ENCODE data around the gene CLPX.
"Not testable (repeated sequence)": the region's sequence is repeated elsewhere in the genome, so short reads cannot be mapped to it uniquely, and the experiment has no call there.

The CLPX gene

DNA sequence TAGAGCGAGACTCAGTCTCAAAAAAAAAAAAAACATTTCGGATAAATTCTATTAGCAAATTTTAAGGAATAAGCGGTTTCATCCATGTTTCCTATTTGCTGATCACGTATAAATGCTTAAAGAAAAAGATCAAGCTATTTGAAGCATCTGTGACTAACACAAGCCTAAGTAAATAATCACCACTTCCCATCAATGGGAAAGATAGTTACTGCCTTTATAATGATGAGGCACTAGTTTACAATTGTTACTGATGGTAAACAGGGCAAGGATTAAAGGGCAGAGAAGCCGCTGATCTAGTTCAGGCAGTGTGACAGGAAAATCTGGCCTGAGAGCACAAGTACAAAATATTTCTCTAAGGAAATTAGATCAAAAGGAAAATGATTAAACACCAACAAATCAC is 13.7 kb downstream of the CLPX start:
- DNase-seq (ENCODE audit: low read depth): no peak

DNA sequence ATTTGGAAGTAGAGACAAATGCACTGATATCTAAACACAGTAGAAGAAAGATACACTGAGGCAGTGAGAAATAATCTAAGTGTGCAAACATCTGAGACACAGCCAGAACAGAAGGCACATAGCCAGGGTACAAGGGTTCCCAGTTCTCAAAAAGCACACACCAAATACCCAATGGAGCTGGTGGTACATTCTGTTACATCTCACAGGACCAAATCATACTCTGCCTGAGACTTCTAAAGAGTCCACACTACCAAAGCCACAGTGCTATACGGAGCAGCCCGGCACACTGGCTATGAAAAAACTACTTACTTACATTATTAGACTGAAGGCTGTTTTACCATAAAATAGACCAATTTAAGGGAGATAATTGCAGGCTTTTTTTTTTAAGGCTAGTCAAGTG is 19.3 kb downstream of the CLPX start:
- DNase-seq (ENCODE audit: low read depth): no peak

DNA sequence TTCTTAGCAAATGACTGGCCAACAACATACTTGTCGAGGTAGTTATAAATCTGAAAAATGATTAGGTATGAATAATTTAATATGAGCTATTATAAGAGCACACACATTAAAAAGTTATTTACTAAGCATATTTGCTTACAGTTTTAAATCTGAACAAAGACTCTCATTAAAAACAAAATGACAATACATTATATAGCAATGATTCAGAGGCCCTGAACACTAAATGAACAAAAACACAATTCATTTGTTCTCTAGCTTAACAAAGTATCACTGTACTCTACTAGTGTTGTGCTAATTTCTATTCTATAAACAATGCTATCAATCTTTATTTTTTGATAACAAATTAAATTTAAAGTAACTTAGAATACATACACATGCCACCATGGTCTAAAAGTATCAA is 21.0 kb downstream of the CLPX start:
- no peak for DNase-seq (ENCODE audit: low read depth)

DNA sequence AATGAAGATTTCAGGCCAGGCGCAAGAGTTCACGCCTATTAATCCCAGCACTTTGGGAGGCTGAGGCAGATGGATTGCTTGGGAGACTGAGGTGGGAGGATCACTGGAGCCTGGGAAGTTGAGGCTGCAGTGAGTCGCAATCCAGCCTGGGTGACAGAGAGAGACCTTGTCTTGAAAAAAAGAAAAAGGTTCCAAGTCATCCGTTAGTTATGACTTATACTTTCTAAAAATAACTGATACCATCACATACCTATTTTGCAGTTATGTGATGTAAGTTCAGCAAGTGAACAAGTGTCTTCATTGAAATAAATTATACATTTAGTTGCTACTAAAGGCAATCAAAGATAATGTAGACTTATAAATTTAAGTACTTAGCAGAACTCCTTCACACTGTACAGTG is 22.1 kb downstream of the CLPX start:
- DNase-seq (ENCODE audit: low read depth): no peak

DNA sequence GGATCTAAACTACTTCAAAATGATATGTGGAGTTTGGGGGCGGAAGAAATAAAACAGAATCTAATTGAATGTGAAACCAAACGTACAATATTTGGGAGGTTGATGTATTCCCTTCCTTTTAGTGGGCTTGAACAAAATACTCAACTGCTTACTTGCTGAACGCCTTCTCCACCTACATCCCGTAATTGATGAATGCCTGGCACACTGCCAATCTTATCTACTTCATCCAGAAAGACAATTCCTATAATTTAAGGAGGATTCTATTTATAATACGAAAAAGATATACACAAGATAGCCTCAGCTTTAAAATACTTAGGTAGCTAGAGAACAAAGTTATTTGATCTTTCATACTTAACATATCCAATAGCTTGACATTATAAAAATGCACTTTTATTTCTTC is 28.4 kb downstream of the CLPX start:
- no peak for DNase-seq (ENCODE audit: low read depth)

DNA sequence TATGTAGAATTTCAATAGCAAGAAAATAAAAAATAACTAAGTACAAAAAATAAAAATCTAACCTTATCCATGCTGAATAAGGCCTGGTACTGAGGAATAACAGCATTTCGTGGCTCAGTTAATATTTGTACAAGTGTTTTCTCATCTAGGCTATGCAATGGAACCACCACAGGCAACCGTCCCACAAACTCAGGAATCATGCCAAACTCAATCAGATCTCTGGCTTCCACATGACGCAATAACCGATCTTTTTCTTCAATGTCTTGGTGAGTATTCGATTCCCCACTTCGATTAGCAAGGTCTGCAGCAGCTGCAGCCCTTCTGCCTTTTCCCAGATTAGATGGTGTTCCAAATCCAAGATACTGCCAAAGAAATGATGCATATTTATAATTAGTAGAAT is 30.4 kb downstream of the CLPX start:
- DNase-seq (ENCODE audit: low read depth): no peak

DNA sequence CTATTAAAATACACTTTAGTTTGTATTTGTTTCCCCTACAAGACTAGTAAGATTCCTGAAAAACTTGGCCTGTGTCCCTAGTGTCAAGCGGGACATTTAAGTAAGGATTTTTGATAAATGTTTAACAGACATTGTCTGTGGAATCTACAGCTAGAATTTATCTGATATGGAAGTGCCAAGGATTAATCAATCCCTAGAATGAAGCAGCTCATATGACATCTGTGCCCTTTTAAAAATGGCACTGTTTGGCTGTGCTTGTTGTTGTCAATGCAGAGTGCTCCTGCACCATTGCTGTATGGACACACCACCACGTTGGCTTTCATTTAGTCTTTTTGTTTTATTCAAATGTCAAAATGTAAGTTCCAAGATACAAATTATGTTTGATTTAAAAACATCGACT is 37.2 kb downstream of the CLPX start:
- DNase-seq (ENCODE audit: low read depth): no peak

DNA sequence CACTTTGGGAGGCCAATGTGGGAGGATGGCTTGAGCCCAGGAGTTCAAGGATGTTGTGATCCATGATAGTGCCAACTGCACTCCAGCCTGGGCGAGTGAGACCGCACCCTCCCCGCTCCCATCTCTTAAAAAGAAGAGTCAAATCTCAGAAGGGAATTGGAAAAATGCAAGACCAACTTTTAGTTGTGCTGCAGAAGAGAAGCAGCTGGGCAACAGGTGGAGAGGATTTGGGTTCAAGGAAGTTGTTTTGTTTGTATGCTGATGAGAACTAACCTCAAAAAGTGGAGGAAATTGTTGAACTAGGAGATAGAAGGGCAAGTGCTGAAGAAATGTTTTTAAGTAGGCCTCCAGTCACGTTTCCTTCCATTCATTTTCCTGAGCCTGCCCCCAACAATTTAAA is 38.7 kb downstream of the CLPX start:
- no peak for DNase-seq (ENCODE audit: low read depth)

DNA sequence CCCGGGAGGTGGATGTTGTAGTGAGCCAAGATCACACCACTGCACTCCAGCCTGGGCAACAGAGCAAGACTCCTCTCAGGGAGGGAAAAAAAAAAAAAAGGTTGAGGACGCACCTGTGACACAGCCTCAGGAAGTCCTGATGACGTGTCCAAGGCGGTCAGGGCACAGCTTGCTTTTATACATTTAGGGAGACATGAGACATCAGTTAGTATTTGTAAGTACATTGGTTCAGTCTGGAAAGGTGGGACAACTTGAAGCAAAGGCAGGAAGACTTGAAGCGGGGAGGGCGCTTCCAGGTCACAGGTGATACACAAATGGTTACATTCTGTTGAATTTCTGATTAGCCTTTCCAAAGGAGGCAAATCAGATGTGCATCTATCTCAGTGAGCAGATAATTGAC is 46.5 kb downstream of the CLPX start:
- not testable (repeated sequence) for DNase-seq (ENCODE audit: low read depth)

DNA sequence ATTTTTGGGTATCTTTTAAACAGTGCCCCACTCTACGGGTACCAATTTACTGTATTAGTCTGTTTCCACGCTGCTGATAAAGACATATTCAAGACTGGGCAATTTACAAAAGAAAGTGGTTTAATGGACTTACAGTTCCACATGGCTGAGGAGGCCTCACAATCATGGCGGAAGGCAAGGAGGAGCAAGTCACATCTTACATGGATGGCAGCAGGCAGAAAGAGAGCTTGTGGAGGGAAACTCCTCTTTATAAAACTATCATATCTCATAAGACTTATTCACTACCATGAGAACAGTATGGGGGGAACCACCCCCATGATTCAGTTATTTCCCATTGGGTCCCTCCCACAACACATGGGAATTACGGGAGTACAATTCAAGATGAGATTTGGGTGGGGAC is 47.2 kb downstream of the CLPX start:
- DNase-seq (ENCODE audit: low read depth): not testable (repeated sequence)

DNA sequence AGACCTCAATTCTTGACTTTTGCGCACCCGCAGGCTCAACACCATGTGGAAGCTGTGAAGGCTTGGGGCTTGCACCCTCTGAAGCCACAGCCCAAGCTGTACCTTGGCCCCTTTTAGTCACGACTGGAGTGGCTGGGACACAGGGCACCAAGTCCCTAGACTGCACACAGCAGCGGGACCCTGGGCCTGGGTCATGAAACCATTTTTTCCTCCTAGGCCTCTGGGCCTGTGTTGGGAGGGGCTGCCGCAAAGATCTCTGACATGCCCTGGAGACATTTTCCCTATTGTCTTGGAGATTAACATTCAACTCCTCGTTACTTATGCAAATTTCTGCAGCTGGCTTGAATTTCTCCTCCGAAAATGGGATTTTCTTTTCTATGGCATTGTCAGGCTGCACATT is 48.1 kb downstream of the CLPX start:
- DNase-seq (ENCODE audit: low read depth): not testable (repeated sequence)

DNA sequence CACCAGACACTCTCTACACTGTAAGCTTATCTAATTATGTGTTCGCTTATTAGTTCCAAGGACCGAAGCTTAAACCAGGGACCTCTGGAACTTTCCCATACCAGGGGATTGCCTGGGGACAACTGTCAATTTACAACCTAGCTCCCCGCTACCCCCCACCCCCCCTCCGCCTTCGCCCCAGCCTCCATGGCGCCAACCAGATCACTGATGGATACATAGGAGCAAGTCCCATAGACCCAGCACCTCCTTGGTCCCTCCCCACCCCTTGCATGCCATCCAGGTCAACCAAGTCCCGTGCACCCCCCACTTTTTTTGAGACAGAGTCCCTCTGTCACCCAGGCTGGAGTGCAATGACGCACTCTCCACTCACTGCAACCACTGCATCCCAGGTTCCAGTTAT is 50.6 kb downstream of the CLPX start:
- DNase-seq (ENCODE audit: low read depth): no peak

DNA sequence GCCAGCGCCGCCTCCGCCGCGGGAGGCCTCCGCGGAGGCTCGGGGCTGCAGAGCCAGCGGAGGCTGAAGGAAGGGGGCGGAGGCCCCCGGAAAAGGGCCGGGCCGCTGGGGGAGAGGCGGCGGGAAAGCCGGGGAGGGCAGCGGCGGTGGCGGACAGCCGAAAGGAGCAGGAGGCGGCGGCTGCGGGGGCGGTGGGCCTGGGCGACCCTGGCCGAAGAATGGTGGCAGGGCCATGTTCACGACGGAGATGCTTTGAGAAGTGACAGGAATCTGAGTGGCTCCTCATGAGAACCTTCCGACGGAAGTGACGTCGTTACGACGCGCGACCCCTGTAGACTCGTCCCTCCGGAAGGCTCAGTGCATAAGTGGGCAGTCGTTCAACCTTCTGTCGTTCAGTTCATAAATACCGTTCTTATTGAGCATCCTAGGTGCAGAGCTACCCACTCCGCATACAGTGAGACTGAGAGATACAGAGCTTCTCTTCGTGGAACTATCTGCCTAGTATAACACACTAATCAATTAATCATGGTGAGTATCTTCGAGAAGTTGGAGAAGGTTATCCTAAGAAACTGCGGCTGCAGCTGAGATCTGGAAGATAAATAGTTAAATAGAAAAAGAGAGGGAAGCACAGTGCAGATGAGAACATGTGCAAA is 51.5 kb downstream of the CLPX start, which contains the start of gene PDCD7:
TSS of gene PDCD7 (minus strand) at position 261 of the 653 bp plus-strand sequence. CDS start at position 234, 27 bp downstream.
- DNase-seq (ENCODE audit: low read depth): peak; percentile 88

DNA sequence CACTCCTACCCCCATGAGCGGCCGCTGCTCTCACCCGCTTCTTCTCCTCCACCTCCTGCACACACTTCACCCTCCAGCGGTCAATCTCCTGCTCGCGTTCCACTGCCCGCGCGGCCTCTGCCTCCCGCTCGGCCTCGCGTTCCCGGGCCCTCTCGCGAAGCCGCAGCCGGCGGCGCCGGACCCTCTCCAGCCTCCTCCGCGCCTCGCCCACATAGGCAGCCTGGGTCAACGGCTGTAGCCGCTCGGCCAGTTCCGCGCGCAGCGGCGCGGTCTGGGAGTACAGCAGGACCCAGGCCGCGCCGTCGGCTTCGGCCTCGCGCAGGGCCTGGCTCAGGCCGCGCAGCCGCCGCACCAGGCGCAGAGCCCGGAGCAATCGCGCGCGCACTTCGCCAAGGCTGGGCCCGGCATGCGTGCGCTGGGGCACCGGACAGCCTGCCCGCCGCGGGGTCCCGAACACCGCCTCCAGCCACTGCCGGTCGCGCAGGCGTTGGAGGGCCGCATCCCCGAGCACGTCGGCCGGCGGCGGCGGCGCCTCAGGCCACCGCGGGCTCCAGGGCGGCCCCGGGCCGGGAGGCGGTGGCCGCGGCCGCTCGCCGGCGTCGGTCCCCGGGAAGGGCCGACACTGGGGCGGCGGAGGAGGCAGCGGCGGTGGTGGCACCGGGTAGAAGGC is 52.1 kb downstream of the CLPX start:
- peak; percentile 40 for DNase-seq (ENCODE audit: low read depth)

DNA sequence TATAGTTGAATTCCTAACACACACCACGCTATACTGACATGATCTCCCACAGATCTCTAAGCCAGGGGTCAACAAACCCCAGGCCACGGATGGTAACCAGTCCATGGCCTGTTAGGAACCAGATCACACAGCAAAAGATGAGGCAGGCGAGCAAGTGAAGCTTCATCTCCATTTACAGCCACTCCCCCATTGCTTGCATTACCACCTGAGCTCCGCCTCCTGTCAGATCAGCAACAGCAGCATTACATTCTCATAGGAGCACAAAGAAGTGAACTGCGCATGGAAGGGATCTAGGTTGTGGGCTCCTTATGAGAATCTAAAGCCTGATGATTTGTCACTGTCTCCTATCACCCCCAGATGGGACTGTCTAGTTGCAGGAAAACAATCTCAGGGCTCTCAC is 54.2 kb downstream of the CLPX start:
- no peak for DNase-seq (ENCODE audit: low read depth)

DNA sequence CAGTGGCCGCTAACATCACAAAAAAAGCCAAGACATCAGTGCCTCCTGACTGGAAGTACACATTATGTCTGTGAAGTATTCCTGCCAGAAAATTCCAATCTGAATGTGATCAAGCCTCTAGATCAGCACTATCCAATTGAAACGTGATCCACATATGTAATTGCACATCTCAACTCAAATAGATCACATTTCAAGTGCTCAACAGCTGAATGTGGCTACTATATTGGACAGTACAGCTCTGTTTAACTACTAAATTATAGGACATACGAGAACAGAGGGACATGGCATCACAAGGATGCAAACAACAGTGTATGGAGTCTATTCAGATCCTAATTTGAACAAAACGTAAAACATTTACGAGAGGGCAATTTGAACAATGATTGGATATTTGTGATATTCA is 69.6 kb downstream of the CLPX start:
- peak; percentile 13 for DNase-seq (ENCODE audit: low read depth)

DNA sequence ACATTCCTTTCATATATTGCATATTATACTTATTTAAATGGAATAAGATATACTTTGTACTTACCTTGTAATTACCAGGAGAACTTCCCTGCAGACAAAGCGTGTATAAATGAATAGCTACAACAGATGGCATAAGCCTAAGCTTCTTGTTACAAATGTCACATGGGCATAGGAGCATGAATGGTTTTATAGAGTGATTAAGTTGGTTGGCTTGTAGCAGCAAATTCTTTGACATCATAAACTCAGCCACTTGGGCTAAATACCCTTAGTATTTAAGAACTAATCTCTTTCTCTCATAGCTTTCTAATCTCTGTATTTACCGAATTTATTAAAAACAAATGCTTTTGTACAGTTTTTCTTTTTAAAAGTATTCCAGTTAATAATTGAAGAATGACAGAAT is 70.1 kb downstream of the CLPX start, which contains the start of gene UBAP1L:
TSS of gene UBAP1L (minus strand) at position 115 of the 400 bp plus-strand sequence. CDS start 8,985 bp downstream, outside the sequence.
- no peak for DNase-seq (ENCODE audit: low read depth)

DNA sequence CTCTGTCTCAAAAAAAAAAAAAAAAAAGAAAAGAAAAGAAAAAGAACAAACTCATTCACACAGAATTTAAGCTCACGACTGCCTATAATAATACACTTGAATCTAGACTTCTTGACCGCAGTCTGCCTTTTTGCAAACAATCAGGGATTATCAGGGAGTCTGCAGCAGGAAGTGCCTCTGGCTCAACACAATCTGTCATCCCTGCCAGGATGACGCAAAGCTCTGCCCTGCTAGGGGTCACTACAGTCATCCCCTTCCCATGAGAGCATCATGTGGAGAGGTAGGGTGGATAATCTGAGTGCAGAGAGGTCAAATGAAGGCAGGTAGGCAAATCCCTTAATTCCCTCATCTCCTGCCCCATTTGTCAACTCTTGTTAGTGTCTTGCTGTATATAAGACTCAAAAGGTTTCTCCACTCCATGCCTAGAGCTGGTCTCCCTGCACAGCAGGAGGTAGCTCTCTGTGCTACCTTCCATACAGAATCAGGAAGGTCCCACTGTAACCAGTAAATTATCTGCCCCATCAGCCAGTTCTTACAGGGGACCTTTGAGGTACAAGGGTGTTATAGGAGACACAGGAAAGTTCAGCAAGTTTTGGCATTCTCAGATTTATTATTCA is 74.4 kb downstream of the CLPX start:
- DNase-seq (ENCODE audit: low read depth): no peak

DNA sequence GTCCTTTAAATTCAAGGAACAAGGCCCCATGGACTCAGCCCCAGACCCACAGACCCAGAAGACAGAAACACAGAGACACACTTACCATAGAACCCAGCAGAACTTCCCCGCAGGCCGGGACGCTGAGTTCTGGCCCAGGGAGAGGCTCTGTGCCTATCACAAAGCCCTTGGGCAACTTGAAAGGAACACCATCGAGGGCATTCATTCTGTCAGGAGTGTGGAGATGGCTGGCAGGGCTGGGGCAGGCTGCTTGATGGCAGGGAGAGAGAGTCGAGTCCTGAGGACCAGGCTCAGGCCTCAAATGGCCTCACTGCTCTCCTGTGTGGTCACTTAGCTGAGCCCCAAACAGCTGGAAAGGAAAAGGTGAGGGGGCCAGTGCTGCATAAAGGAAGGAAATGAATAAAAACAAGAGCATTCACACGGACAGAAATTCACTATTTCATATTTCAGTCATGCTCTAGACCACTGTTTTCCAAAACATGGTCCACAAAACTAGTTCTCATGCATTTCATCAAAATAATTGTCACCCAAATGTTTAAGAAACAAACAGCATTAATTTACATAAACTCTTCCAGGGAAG is 79.0 kb downstream of the CLPX start:
- no peak for DNase-seq (ENCODE audit: low read depth)

DNA sequence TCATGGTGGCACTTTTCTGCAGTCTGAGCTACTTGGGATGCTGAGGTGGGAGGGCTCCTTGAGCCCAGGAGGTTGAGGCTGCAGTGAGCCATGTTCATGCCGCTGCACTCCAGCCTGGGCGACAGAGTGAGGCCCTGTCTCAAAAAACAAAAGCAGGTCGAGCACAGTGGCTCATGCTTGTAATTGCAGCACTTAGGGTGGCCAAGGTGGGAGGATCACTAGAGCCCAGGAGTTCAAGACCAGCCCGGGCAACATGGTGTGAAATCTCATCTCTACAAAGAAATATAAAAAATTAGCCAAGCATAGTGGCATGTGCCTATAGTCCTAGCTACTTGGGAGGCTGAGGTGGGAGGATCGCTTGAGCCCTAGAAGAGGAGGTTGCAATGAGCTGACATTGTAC is 80.1 kb downstream of the CLPX start:
- no peak for DNase-seq (ENCODE audit: low read depth)

DNA sequence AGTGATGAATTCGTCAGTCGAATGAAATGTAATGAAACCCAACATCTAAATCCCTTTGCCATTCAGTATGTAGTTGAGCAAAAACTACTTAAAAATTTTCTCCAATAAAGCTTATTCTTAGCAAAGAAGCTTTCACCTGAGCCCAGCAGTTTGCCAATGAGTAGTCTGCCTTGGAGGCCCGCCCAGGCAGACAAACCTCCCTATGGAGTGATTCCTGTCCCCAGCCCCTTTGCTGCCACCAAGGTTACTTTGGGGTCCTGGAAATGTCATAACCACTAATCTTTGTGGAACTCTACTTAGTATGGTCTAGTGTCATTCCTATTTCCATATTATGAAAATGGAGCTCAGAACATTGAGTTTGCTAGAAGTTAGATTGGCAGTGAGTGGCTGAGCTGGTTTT is 82.2 kb downstream of the CLPX start:
- DNase-seq (ENCODE audit: low read depth): no peak

DNA sequence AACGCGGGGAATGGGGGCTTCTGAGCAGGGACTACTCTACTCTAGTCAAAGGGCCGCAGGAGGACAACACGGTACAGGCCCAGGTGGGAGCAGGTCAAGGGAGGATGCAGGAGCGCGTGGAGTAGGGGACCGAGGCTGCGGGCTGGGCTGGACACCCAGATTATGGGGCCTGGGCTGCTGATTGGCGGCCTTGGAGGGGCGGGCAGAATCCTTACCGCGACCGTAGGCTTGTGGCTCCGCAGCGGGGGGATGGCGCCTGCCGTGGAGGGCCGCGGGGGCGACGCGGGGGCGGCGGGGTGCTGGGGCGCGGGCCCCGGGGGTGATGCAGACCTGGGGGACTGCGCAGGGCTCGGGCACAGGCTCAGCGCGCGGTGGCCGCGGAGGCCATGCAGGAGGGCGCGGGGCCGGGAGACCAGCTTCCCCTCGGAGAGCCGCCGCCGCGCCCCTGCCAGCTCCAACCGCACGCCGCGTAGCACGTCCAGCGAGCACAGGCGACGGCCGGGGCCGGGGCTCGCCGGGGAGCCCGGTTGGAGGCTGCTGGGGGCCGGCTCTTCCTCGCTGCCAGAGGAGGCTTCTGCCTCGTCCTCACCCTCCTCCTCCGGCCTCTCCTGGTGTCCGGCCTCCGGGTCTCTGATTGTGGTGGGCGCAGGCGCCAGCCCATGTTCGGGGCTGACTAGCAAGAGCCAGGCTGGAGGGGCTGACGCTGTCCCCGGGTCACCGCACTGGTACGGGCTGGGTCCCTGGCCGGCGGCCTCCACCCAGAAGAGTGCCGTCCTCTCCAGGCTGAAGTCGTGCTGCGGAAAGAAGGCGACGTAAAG is 83.0 kb downstream of the CLPX start:
- DNase-seq (ENCODE audit: low read depth): no peak
